A549 treated with AZD2906 at 1 μM for 4 hours (cell line): Measurements from ENCODE around the gene SMC1A. TPM values are rescaled to one million over a fixed set of nuclear protein-coding genes. Genes with fewer than 3 reads are reported as not detected.

ENCODE experiments used
- total RNA-seq: library from RNA; stranded (reverse); fragments of 200-300 nt; extraction: Qiagen RNA extraction; gene quantifications from 5 replicates; pipeline ENCODE4 v1.2.3, GENCODE V29; 2022

SMC1A gene
- total RNA-seq: 40.8 to 54.2 TPM (median 48.5 TPM) in 5 replicates

GRCh38 chrX:53422086-53422860, at the start of gene SMC1A:
Gene SMC1A (minus strand): TSS chrX:53422654. CDS start chrX:53422600, 54 bp downstream.

GRCh38 chrX:53433651-53434639, 11.5 kb upstream of the SMC1A start, which contains the start of gene HSD17B10:
Gene HSD17B10 (minus strand): TSS chrX:53434370. CDS start chrX:53434345, 25 bp downstream.

GRCh38 chrX:53422861-53423306, 430 bp upstream of the SMC1A start, which contains the start of gene RIBC1:
Gene RIBC1 (plus strand): TSS chrX:53422873. CDS start chrX:53426277, 3,404 bp downstream.

Other genes with a start within 250 kb of the SMC1A start
- gene KDM5C, start 197.4 kb downstream of the SMC1A start, total RNA-seq: 48.0 to 54.2 TPM (median 52.0 TPM) in 5 replicates
- gene IQSEC2, start 141.1 kb downstream of the SMC1A start, total RNA-seq: 30.8 to 45.6 TPM (median 40.8 TPM) in 5 replicates
- gene RIBC1, start 219 bp upstream of the SMC1A start, total RNA-seq: 0.74 to 0.88 TPM (median 0.85 TPM) in 5 replicates
- gene HSD17B10, start 11.7 kb upstream of the SMC1A start, total RNA-seq: 165 to 197 TPM (median 193 TPM) in 5 replicates